ENCODE results near the gene ZNHIT2.

The ZNHIT2 gene

GRCh38 chr11:65089621-65090020, 27.9 kb downstream of the ZNHIT2 start:
- H3K9me3 ChIP-seq (ENCODE audit: control insufficient read depth in 5 of 5, low read length in 5 of 5): no peaks in the 10 kb centered on the region
- H3K27ac ChIP-seq (ENCODE audit: low read depth, low read length): no peak overlapping the region
- peaks cover 4 to 49% (median 46%) of the 10 kb centered on the region in 5 donors for H3K36me3 ChIP-seq (ENCODE audit: control insufficient read depth in 5 of 5, insufficient read depth in 5 of 5, low read length in 5 of 5)
- no peak overlapping the region for H3K4me3 ChIP-seq (ENCODE audit: low read depth in 1 of 5, low read length in 5 of 5)
- H3K9ac ChIP-seq (ENCODE audit: low read length in 5 of 5): no peak overlapping the region
- H3K27me3 ChIP-seq (ENCODE audit: control insufficient read depth in 5 of 5, insufficient read depth in 4 of 5, low read length in 5 of 5): no peaks in the 10 kb centered on the region
- peaks cover 4 to 11% (median 9%) of the 10 kb centered on the region in 5 donors for H3K4me1 ChIP-seq (ENCODE audit: control insufficient read depth in 5 of 5, insufficient read depth in 5 of 5, low read length in 5 of 5)

GRCh38 chr11:65087827-65088226, 29.7 kb downstream of the ZNHIT2 start:
- Histone ChIP-seq H3K9me3 (ENCODE audit: control insufficient read depth in 5 of 5, low read length in 5 of 5) (no peaks in the 10 kb centered on the region), H3K4me3 (ENCODE audit: low read depth in 1 of 5, low read length in 5 of 5) (no peak overlapping the region), H3K27ac (ENCODE audit: low read depth, low read length) (no peak overlapping the region), H3K4me1 (ENCODE audit: control insufficient read depth in 5 of 5, insufficient read depth in 5 of 5, low read length in 5 of 5) (peaks cover 6 to 22% (median 18%) of the 10 kb centered on the region in 5 donors), H3K27me3 (ENCODE audit: control insufficient read depth in 5 of 5, insufficient read depth in 4 of 5, low read length in 5 of 5) (no peaks in the 10 kb centered on the region), H3K36me3 (ENCODE audit: control insufficient read depth in 5 of 5, insufficient read depth in 5 of 5, low read length in 5 of 5) (peaks cover 4 to 49% (median 46%) of the 10 kb centered on the region in 5 donors), H3K9ac (ENCODE audit: low read length in 5 of 5) (no peak overlapping the region)

DNA sequence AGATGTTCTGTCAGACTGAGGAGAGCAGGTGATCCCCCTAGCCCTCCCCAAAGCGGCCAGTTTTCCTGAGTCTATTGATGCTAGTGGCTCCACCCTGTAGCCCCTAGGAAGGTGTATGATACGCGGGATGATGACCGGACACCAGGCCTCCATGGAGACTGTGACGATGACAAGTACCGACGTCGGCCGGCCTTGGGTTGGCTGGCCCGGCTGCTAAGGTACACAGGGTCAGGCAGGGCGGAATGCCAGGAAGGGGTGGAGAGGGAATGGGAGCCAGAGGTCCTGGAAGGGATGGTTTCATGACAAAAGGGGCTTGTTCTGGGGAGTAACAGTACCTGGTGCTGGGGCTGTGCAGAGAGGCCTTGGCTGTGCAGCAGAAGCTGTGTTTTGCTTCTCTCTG, 30.3 kb downstream of the ZNHIT2 start:
- no peaks in the 10 kb centered on the region for H3K27me3 ChIP-seq (ENCODE audit: control insufficient read depth in 5 of 5, insufficient read depth in 4 of 5, low read length in 5 of 5)
- peaks cover 6 to 22% (median 18%) of the 10 kb centered on the region in 5 donors for H3K4me1 ChIP-seq (ENCODE audit: control insufficient read depth in 5 of 5, insufficient read depth in 5 of 5, low read length in 5 of 5)
- H3K9ac ChIP-seq (ENCODE audit: low read length in 5 of 5): peak overlapping the region in 1 of 5 donors; percentile 13
- H3K36me3 ChIP-seq (ENCODE audit: control insufficient read depth in 5 of 5, insufficient read depth in 5 of 5, low read length in 5 of 5): peaks cover 4 to 49% (median 46%) of the 10 kb centered on the region in 5 donors
- no peak overlapping the region for H3K27ac ChIP-seq (ENCODE audit: low read depth, low read length)
- H3K4me3 ChIP-seq (ENCODE audit: low read depth in 1 of 5, low read length in 5 of 5): no peak overlapping the region
- H3K9me3 ChIP-seq (ENCODE audit: control insufficient read depth in 5 of 5, low read length in 5 of 5): no peaks in the 10 kb centered on the region

DNA sequence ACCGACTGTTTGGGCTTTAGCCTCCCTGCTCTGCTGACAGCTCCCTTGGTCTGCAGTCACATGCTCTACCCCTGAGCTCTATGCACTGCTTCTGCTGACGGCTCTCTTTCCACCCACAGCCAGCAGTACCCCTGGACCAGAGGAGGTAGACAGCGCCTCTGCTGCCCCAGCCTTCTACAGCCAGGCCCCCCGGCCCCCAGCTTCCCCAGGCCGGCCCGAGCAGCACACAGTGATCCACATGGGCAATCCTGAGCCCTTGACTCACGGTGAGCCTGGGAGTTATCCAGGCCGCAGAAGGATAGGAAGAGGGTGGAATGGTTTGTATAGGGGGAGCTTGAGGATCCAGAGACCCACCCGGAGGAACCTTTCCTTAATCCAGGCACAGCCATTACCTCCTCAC, 30.7 kb downstream of the ZNHIT2 start:
- Histone ChIP-seq H3K4me1 (ENCODE audit: control insufficient read depth in 5 of 5, insufficient read depth in 5 of 5, low read length in 5 of 5) (peaks cover 6 to 22% (median 18%) of the 10 kb centered on the region in 5 donors), H3K4me3 (ENCODE audit: low read depth in 1 of 5, low read length in 5 of 5) (no peak overlapping the region), H3K9ac (ENCODE audit: low read length in 5 of 5) (peak overlapping the region in 1 of 5 donors; percentile 13), H3K36me3 (ENCODE audit: control insufficient read depth in 5 of 5, insufficient read depth in 5 of 5, low read length in 5 of 5) (peaks cover 4 to 49% (median 46%) of the 10 kb centered on the region in 5 donors), H3K27me3 (ENCODE audit: control insufficient read depth in 5 of 5, insufficient read depth in 4 of 5, low read length in 5 of 5) (no peaks in the 10 kb centered on the region), H3K27ac (ENCODE audit: low read depth, low read length) (no peak overlapping the region), H3K9me3 (ENCODE audit: control insufficient read depth in 5 of 5, low read length in 5 of 5) (no peaks in the 10 kb centered on the region)

GRCh38 chr11:65085446-65085845, 32.1 kb downstream of the ZNHIT2 start:
- peaks cover 4 to 49% (median 46%) of the 10 kb centered on the region in 5 donors for H3K36me3 ChIP-seq (ENCODE audit: control insufficient read depth in 5 of 5, insufficient read depth in 5 of 5, low read length in 5 of 5)
- no peak overlapping the region for H3K27ac ChIP-seq (ENCODE audit: low read depth, low read length)
- peak overlapping the region in 1 of 5 donors; percentile 88 for H3K4me3 ChIP-seq (ENCODE audit: low read depth in 1 of 5, low read length in 5 of 5)
- H3K4me1 ChIP-seq (ENCODE audit: control insufficient read depth in 5 of 5, insufficient read depth in 5 of 5, low read length in 5 of 5): peaks cover 6 to 22% (median 18%) of the 10 kb centered on the region in 5 donors
- no peaks in the 10 kb centered on the region for H3K9me3 ChIP-seq (ENCODE audit: control insufficient read depth in 5 of 5, low read length in 5 of 5)
- peak overlapping the region in 1 of 5 donors; percentile 84 for H3K9ac ChIP-seq (ENCODE audit: low read length in 5 of 5)
- H3K27me3 ChIP-seq (ENCODE audit: control insufficient read depth in 5 of 5, insufficient read depth in 4 of 5, low read length in 5 of 5): no peaks in the 10 kb centered on the region

DNA sequence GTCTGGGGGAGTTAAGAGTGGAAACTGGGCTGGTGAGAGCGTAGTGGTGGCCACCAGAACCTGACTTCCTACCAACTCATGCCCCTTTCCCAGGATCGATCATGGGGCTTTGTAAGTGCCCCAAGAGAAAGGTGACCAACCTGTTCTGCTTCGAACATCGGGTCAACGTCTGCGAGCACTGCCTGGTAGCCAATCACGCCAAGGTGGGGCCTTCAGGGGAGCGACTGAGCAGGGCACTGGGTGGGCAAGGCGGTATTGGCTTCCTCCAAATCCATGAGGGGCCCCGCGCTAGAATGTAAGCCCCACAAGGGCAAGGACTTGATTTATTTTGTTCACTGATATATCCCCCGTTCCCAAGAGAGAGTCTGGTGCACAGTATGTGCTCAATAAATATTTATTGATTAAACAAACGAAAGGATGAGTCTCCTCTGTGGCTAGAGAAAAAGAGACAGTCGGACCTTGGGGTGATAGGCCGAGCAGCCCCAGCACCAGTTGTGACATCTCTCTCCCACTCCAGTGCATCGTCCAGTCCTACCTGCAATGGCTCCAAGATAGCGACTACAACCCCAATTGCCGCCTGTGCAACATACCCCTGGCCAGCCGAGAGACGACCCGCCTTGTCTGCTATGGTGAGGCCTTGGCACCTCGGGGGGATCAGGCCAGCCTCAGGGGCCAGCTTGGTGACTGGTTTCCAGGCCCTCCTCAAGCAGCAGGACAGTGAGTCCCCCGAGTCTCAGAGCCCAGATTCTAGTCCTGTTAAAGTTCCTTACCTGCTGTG, 32.7 kb downstream of the ZNHIT2 start:
- H3K9me3 ChIP-seq (ENCODE audit: control insufficient read depth in 5 of 5, low read length in 5 of 5): no peaks in the 10 kb centered on the region
- peaks cover 6 to 22% (median 18%) of the 10 kb centered on the region in 5 donors for H3K4me1 ChIP-seq (ENCODE audit: control insufficient read depth in 5 of 5, insufficient read depth in 5 of 5, low read length in 5 of 5)
- peak overlapping the region; percentile 88 to 94 (median 89) for H3K4me3 ChIP-seq (ENCODE audit: low read depth in 1 of 5, low read length in 5 of 5)
- no peaks in the 10 kb centered on the region for H3K27me3 ChIP-seq (ENCODE audit: control insufficient read depth in 5 of 5, insufficient read depth in 4 of 5, low read length in 5 of 5)
- peak overlapping the region; percentile 78 for H3K27ac ChIP-seq (ENCODE audit: low read depth, low read length)
- peaks cover 4 to 47% (median 45%) of the 10 kb centered on the region in 5 donors for H3K36me3 ChIP-seq (ENCODE audit: control insufficient read depth in 5 of 5, insufficient read depth in 5 of 5, low read length in 5 of 5)
- H3K9ac ChIP-seq (ENCODE audit: low read length in 5 of 5): peak overlapping the region; percentile 68 to 91 (median 85)

DNA sequence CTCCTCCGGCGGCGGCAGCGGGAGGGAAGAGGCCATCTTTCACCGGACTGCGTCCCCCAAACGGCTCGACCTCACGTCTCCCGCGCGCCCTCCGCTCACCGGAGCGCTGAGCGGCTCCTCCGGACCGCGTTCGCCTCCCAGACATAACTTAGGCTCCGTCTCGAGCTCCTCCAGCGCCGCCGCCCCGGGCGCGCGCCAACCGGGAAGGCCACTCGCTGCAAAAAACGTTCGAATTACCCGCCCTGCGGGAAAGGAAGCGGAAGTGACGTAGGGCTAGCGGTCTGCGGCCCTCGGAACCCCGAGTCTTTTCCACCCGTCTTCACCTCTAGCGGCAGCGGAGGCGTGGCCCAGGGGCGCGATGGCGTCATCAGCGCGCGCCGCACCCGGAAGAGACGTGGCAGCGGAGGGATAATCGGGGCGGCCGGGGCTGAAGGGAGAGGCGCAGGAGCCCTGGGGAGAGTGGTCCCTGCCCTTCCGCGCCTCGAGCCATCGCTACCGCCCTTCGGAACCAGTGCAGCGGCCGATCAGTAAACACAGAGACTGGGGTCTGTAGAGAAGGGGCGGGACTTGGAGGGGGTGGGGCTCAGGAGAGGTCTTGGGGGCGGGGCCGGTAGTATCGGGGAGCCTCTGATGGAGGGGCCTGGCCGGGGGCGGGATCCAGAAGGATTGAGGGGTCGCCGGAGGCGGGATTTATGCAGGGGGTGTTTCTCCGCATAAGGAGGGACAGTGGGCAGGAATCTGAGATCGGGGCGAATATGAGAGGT, 33.5 kb downstream of the ZNHIT2 start, which contains the start of the genes CDCA5 and ZFPL1:
TSS of gene CDCA5 (minus strand) at position 207 of the 764 bp plus-strand sequence. CDS start at position 145, 62 bp downstream.
TSS of gene ZFPL1 (plus strand) at position 389 of the 764 bp plus-strand sequence. CDS start 477 bp downstream, outside the sequence.
- no peaks in the 10 kb centered on the region for H3K27me3 ChIP-seq (ENCODE audit: control insufficient read depth in 5 of 5, insufficient read depth in 4 of 5, low read length in 5 of 5)
- H3K9ac ChIP-seq (ENCODE audit: low read length in 5 of 5): peak within 1 kb of the TSS; percentile 68 to 91 (median 85)
- peak within 1 kb of the TSS; percentile 88 to 94 (median 89) for H3K4me3 ChIP-seq (ENCODE audit: low read depth in 1 of 5, low read length in 5 of 5)
- H3K4me1 ChIP-seq (ENCODE audit: control insufficient read depth in 5 of 5, insufficient read depth in 5 of 5, low read length in 5 of 5): peaks cover 6 to 22% (median 18%) of the 10 kb centered on the region in 5 donors
- H3K9me3 ChIP-seq (ENCODE audit: control insufficient read depth in 5 of 5, low read length in 5 of 5): no peaks in the 10 kb centered on the region
- H3K36me3 ChIP-seq (ENCODE audit: control insufficient read depth in 5 of 5, insufficient read depth in 5 of 5, low read length in 5 of 5): peaks cover 4 to 39% (median 38%) of the 10 kb centered on the region in 5 donors
- peak within 1 kb of the TSS; percentile 78 for H3K27ac ChIP-seq (ENCODE audit: low read depth, low read length)

- H3K27ac ChIP-seq (ENCODE audit: low read depth, low read length): peak overlapping the region; percentile 78
- peak overlapping the region in 4 of 5 donors; percentile 71 to 91 (median 82) for H3K9ac ChIP-seq (ENCODE audit: low read length in 5 of 5)
- no peaks in the 10 kb centered on the region for H3K9me3 ChIP-seq (ENCODE audit: control insufficient read depth in 5 of 5, low read length in 5 of 5)
- peaks cover 4 to 32% (median 30%) of the 10 kb centered on the region in 5 donors for H3K36me3 ChIP-seq (ENCODE audit: control insufficient read depth in 5 of 5, insufficient read depth in 5 of 5, low read length in 5 of 5)
- H3K4me1 ChIP-seq (ENCODE audit: control insufficient read depth in 5 of 5, insufficient read depth in 5 of 5, low read length in 5 of 5): peaks cover 6 to 22% (median 18%) of the 10 kb centered on the region in 5 donors
- H3K4me3 ChIP-seq (ENCODE audit: low read depth in 1 of 5, low read length in 5 of 5): peak overlapping the region; percentile 25 to 90 (median 88)
- H3K27me3 ChIP-seq (ENCODE audit: control insufficient read depth in 5 of 5, insufficient read depth in 4 of 5, low read length in 5 of 5): no peaks in the 10 kb centered on the region
These were observed 34.2 kb downstream of the ZNHIT2 start for GRCh38 chr11:65083134-65083833.

GRCh38 chr11:65078786-65079342, 38.6 kb downstream of the ZNHIT2 start:
- H3K9ac ChIP-seq (ENCODE audit: low read length in 5 of 5): no peak overlapping the region
- no peaks in the 10 kb centered on the region for H3K27me3 ChIP-seq (ENCODE audit: control insufficient read depth in 5 of 5, insufficient read depth in 4 of 5, low read length in 5 of 5)
- H3K4me1 ChIP-seq (ENCODE audit: control insufficient read depth in 5 of 5, insufficient read depth in 5 of 5, low read length in 5 of 5): peaks cover 0 to 8% (median 6%) of the 10 kb centered on the region in 5 donors
- no peaks in the 10 kb centered on the region for H3K9me3 ChIP-seq (ENCODE audit: control insufficient read depth in 5 of 5, low read length in 5 of 5)
- no peaks in the 10 kb centered on the region for H3K36me3 ChIP-seq (ENCODE audit: control insufficient read depth in 5 of 5, insufficient read depth in 5 of 5, low read length in 5 of 5)
- no peak overlapping the region for H3K27ac ChIP-seq (ENCODE audit: low read depth, low read length)
- H3K4me3 ChIP-seq (ENCODE audit: low read depth in 1 of 5, low read length in 5 of 5): no peak overlapping the region
